ENCODE results near the gene RASGEF1C.

The RASGEF1C gene

GRCh38 chr5:180207593-180207992 is 1.4 kb downstream of the RASGEF1C start:
- TF ChIP-seq TAF1 (IDR thresholded peaks at IDR 0.05; ENCODE audit: borderline replicate concordance, insufficient read depth, low read length), result no peak
- no peak for TF ChIP-seq FOXP2 (optimal IDR thresholded peaks at IDR 0.05; ENCODE audit: borderline replicate concordance, extremely low read depth, extremely low read length, insufficient read depth)
- TF ChIP-seq POLR2AphosphoS5 (IDR thresholded peaks at IDR 0.05; ENCODE audit: low read depth, low read length), result no peak
- no peak for TF ChIP-seq SIN3A (IDR thresholded peaks at IDR 0.05; ENCODE audit: borderline replicate concordance, insufficient read depth, low read length)
- TF ChIP-seq, protein P1, sequence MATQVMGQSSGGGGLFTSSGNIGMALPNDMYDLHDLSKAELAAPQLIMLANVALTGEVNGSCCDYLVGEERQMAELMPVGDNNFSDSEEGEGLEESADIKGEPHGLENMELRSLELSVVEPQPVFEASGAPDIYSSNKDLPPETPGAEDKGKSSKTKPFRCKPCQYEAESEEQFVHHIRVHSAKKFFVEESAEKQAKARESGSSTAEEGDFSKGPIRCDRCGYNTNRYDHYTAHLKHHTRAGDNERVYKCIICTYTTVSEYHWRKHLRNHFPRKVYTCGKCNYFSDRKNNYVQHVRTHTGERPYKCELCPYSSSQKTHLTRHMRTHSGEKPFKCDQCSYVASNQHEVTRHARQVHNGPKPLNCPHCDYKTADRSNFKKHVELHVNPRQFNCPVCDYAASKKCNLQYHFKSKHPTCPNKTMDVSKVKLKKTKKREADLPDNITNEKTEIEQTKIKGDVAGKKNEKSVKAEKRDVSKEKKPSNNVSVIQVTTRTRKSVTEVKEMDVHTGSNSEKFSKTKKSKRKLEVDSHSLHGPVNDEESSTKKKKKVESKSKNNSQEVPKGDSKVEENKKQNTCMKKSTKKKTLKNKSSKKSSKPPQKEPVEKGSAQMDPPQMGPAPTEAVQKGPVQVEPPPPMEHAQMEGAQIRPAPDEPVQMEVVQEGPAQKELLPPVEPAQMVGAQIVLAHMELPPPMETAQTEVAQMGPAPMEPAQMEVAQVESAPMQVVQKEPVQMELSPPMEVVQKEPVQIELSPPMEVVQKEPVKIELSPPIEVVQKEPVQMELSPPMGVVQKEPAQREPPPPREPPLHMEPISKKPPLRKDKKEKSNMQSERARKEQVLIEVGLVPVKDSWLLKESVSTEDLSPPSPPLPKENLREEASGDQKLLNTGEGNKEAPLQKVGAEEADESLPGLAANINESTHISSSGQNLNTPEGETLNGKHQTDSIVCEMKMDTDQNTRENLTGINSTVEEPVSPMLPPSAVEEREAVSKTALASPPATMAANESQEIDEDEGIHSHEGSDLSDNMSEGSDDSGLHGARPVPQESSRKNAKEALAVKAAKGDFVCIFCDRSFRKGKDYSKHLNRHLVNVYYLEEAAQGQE (IDR thresholded peaks at IDR 0.05; ENCODE audit: insufficient read depth in 1 of 2, low read depth in 2 of 2, low read length in 2 of 2), result no peak

- TF ChIP-seq POLR2AphosphoS5 (IDR thresholded peaks at IDR 0.05; ENCODE audit: low read depth, low read length) (no peak), TAF1 (IDR thresholded peaks at IDR 0.05; ENCODE audit: borderline replicate concordance, insufficient read depth, low read length) (no peak), FOXP2 (optimal IDR thresholded peaks at IDR 0.05; ENCODE audit: borderline replicate concordance, extremely low read depth, extremely low read length, insufficient read depth) (no peak), SIN3A (IDR thresholded peaks at IDR 0.05; ENCODE audit: borderline replicate concordance, insufficient read depth, low read length) (no peak)
- TF ChIP-seq, protein P1 (IDR thresholded peaks at IDR 0.05; ENCODE audit: insufficient read depth in 1 of 2, low read depth in 2 of 2, low read length in 2 of 2), result no peak
Measured at GRCh38 chr5:180206993-180207392, 2.0 kb downstream of the RASGEF1C start.

DNA sequence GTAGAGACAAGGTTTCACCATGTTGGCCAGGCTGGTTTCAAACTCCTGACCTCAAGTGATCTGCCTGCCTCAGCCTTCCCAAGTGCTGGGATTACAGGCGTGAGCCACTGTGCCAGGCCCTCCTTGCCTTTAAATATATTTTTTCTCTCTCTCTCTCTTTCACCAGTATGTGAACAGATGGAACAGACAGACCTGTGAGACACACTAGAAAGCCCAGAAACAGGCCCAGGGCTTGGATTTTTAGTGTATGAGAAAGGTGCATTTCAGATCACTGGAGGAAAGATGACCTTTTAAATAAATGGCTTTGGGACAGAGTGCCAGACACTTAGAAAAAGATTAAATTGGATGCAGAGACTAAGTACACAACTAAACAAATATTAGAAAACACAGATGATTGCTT is 3.1 kb downstream of the RASGEF1C start:
- no peak for TF ChIP-seq FOXP2 (optimal IDR thresholded peaks at IDR 0.05; ENCODE audit: borderline replicate concordance, extremely low read depth, extremely low read length, insufficient read depth)
- TF ChIP-seq SIN3A (IDR thresholded peaks at IDR 0.05; ENCODE audit: borderline replicate concordance, insufficient read depth, low read length), result no peak
- no peak for TF ChIP-seq POLR2AphosphoS5 (IDR thresholded peaks at IDR 0.05; ENCODE audit: low read depth, low read length)
- TF ChIP-seq TAF1 (IDR thresholded peaks at IDR 0.05; ENCODE audit: borderline replicate concordance, insufficient read depth, low read length), result no peak
- TF ChIP-seq, protein P1 (IDR thresholded peaks at IDR 0.05; ENCODE audit: insufficient read depth in 1 of 2, low read depth in 2 of 2, low read length in 2 of 2), result no peak

- TF ChIP-seq FOXP2 (optimal IDR thresholded peaks at IDR 0.05; ENCODE audit: borderline replicate concordance, extremely low read depth, extremely low read length, insufficient read depth) (no peak), TAF1 (IDR thresholded peaks at IDR 0.05; ENCODE audit: borderline replicate concordance, insufficient read depth, low read length) (no peak), POLR2AphosphoS5 (IDR thresholded peaks at IDR 0.05; ENCODE audit: low read depth, low read length) (no peak), SIN3A (IDR thresholded peaks at IDR 0.05; ENCODE audit: borderline replicate concordance, insufficient read depth, low read length) (no peak)
- TF ChIP-seq, protein P1 (IDR thresholded peaks at IDR 0.05; ENCODE audit: insufficient read depth in 1 of 2, low read depth in 2 of 2, low read length in 2 of 2), result no peak
Measured at GRCh38 chr5:180204276-180204819, 4.7 kb downstream of the RASGEF1C start.

Data from PFSK-1 (cell line).